Measurements from ENCODE around the gene ARF5. TPM values are rescaled to one million over a fixed set of nuclear protein-coding genes. Genes with fewer than 3 reads are reported as not detected.

Gene ARF5
- total and polyA plus RNA-seq, 4 donors = 115 to 239 (median 159) TPM

DNA sequence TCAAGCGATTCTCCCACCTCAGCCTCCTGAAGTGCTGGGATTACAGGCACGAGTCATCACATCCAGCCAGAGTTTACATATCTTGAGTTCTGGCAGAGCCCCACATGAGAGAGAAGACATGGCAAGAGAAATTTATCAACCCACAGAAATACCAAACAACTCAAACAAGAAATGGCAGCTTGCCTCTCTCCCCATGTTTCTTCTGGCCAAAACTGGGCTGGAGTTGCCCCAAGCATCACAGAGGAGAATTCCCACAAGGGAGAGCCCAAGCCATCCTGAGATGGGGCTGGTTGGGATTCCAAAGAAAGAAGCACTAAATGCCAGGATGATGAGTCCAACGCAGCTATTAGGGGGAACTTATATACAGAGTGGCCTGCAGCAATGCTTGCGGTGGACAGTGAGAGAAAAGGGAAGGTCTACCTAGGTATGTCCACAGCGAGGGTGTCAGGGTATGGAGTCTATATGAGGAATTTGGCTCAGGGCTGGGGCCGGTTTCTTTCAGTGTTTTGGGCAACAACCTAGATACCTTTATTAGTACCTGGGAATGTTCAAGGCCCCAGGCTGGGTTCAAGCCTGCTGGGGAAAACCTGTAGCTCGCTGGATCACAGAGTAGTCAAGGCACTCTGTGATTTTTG lies 44.2 kb downstream of the ARF5 start:
- no peaks in the 10 kb centered on the region for H3K36me3 ChIP-seq (ENCODE audit: control insufficient read depth in 4 of 4, insufficient read depth in 4 of 4, low read length in 4 of 4)
- no peaks in the 10 kb centered on the region for H3K9me3 ChIP-seq (ENCODE audit: control insufficient read depth in 4 of 4, insufficient read depth in 3 of 4, low read length in 3 of 4)
- DNase-seq (no peak), ATAC-seq (ENCODE audit: insufficient read depth, low FRiP score) (no peak)
- no peaks in the 10 kb centered on the region for H3K4me1 ChIP-seq (ENCODE audit: control insufficient read depth in 5 of 5, insufficient read depth in 5 of 5, low read length in 5 of 5)
- WGBS, 2 donors = 78 to 93% methylated on average over 7 of the region's 7 CpGs
- peaks cover 0 to 2% (median 0%) of the 10 kb centered on the region in 3 donors for H3K27me3 ChIP-seq (ENCODE audit: control insufficient read depth in 3 of 3, insufficient read depth in 3 of 3, low read length in 2 of 3)
- no peak overlapping the region for H3K27ac ChIP-seq (ENCODE audit: low read depth in 1 of 2, low read length in 1 of 2)
- no peak overlapping the region for H3K4me3 ChIP-seq
- TF ChIP-seq, protein P1, sequence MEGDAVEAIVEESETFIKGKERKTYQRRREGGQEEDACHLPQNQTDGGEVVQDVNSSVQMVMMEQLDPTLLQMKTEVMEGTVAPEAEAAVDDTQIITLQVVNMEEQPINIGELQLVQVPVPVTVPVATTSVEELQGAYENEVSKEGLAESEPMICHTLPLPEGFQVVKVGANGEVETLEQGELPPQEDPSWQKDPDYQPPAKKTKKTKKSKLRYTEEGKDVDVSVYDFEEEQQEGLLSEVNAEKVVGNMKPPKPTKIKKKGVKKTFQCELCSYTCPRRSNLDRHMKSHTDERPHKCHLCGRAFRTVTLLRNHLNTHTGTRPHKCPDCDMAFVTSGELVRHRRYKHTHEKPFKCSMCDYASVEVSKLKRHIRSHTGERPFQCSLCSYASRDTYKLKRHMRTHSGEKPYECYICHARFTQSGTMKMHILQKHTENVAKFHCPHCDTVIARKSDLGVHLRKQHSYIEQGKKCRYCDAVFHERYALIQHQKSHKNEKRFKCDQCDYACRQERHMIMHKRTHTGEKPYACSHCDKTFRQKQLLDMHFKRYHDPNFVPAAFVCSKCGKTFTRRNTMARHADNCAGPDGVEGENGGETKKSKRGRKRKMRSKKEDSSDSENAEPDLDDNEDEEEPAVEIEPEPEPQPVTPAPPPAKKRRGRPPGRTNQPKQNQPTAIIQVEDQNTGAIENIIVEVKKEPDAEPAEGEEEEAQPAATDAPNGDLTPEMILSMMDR (IDR thresholded peaks at IDR 0.05; ENCODE audit: control extremely low read depth, extremely low read depth) = no peak
- H3K9ac ChIP-seq (ENCODE audit: insufficient read depth in 1 of 2, low read length in 2 of 2) = no peak overlapping the region

DNA sequence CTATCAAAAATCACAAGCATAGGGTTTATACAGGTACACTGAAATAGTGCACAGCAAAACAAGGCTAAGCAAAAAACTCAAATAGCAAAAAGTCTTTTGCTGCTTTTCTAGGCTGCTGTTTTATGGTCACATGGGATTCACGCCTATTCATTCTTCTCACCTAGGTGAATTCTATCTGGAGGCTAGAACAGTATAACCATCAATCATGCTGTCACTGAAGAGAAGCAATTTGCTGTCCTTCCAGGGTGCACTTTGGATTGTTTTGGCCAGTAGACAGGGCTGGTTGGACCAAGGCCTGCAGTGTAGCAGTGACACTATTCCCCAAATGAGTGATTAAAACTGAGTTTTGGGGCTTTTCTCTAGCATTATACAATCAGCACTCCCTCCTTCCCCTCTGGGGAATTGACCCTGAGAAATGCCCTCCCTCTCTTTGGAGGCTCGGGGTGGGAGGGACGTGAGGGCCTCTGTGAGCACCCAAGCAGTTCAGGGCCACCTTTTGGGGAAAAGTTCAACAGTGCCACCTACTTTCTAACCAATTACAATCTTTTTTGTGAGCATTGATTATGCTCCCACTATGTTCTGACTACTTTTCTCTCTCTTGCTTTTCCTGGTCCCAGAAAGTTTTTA lies 47.6 kb downstream of the ARF5 start:
- Histone ChIP-seq H3K9ac (ENCODE audit: insufficient read depth in 1 of 2, low read length in 2 of 2) (no peak overlapping the region), H3K4me3 (no peak overlapping the region), H3K27ac (ENCODE audit: low read depth in 1 of 2, low read length in 1 of 2) (no peak overlapping the region), H3K9me3 (ENCODE audit: control insufficient read depth in 4 of 4, insufficient read depth in 3 of 4, low read length in 3 of 4) (no peaks in the 10 kb centered on the region), H3K36me3 (ENCODE audit: control insufficient read depth in 4 of 4, insufficient read depth in 4 of 4, low read length in 4 of 4) (no peaks in the 10 kb centered on the region), H3K27me3 (ENCODE audit: control insufficient read depth in 3 of 3, insufficient read depth in 3 of 3, low read length in 2 of 3) (peaks cover 0 to 2% (median 0%) of the 10 kb centered on the region in 3 donors), H3K4me1 (ENCODE audit: control insufficient read depth in 5 of 5, insufficient read depth in 5 of 5, low read length in 5 of 5) (no peaks in the 10 kb centered on the region)
- WGBS, 2 donors = 68 to 74% methylated on average over 3 of the region's 3 CpGs
- no peak for ATAC-seq (ENCODE audit: insufficient read depth, low FRiP score)
- TF ChIP-seq, protein P1 (IDR thresholded peaks at IDR 0.05; ENCODE audit: control extremely low read depth, extremely low read depth) = no peak
- no peak for DNase-seq

DNA sequence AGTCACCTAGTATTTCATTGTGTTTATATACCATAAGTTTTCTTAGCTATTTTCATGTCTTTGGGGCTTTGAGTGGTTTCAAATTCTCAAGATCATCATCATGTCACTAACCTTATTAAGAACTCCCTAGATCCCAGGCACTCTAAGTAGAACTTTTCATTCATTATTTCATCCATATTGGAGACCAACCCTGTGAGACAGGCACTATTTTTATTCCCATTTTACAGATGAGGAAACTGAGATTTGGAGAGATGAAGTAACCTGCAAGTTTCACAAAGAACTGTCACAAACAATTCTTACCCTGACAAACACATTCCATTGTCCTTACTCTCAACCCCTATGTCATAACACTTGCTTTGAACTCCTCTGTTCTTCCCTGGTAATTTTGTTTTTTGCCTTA lies 50.0 kb downstream of the ARF5 start:
- DNase-seq = no peak
- Histone ChIP-seq H3K9ac (ENCODE audit: insufficient read depth in 1 of 2, low read length in 2 of 2) (no peak overlapping the region), H3K36me3 (ENCODE audit: control insufficient read depth in 4 of 4, insufficient read depth in 4 of 4, low read length in 4 of 4) (no peaks in the 10 kb centered on the region), H3K4me1 (ENCODE audit: control insufficient read depth in 5 of 5, insufficient read depth in 5 of 5, low read length in 5 of 5) (no peaks in the 10 kb centered on the region), H3K27me3 (ENCODE audit: control insufficient read depth in 3 of 3, insufficient read depth in 3 of 3, low read length in 2 of 3) (peaks cover 0 to 2% (median 0%) of the 10 kb centered on the region in 3 donors), H3K4me3 (no peak overlapping the region), H3K9me3 (ENCODE audit: control insufficient read depth in 4 of 4, insufficient read depth in 3 of 4, low read length in 3 of 4) (no peaks in the 10 kb centered on the region), H3K27ac (ENCODE audit: low read depth in 1 of 2, low read length in 1 of 2) (no peak overlapping the region)
- TF ChIP-seq, protein P1 (IDR thresholded peaks at IDR 0.05; ENCODE audit: control extremely low read depth, extremely low read depth) = no peak
- ATAC-seq (ENCODE audit: insufficient read depth, low FRiP score) = no peak

Other genes with a start within 250 kb of the ARF5 start
- 10 to 100 TPM; 32.5 to 34.8 TPM for gene ZNF800, start 195.7 kb upstream of the ARF5 start, total RNA-seq
- 1 to 10 TPM; 7.7 to 8.7 TPM for gene ZNF800, start 195.7 kb upstream of the ARF5 start, polyA plus RNA-seq
- gene GCC1, start 2.8 kb upstream of the ARF5 start, total RNA-seq = 10 to 100 TPM; 12.4 to 15.8 TPM
- gene GCC1, start 2.8 kb upstream of the ARF5 start, polyA plus RNA-seq = 10 to 100 TPM in 1 of 2 donors, 1 to 10 TPM in 1; 3.5 to 11.7 TPM
- gene FSCN3, start 5.3 kb downstream of the ARF5 start, total RNA-seq = 1 to 10 TPM in 1 of 2 donors, not detected in 1; 1.6 TPM
- gene FSCN3, start 5.3 kb downstream of the ARF5 start, polyA plus RNA-seq = under 1 TPM; 0.27 to 0.51 TPM
- not detected for gene PAX4, start 29.7 kb downstream of the ARF5 start, total RNA-seq
- gene PAX4, start 29.7 kb downstream of the ARF5 start, polyA plus RNA-seq = not detected
- gene SND1, start 63.8 kb downstream of the ARF5 start, total RNA-seq = 100 to 1,000 TPM; 142 to 210 TPM
- 100 to 1,000 TPM in 1 of 2 donors, 10 to 100 TPM in 1; 94.5 to 132 TPM for gene SND1, start 63.8 kb downstream of the ARF5 start, polyA plus RNA-seq

Measured in lung (tissue), 12 donors.